GM19438 (cell line): ENCODE results near the gene SMAD3.

Experiments used
- ATAC-seq: cut with Tn5 transposase; IDR thresholded peaks from one replicate; pipeline ENCODE4 v1.9.1; 2021; ENCODE audit warnings: low read depth; ENCODE audit not compliant: unreplicated experiment

SMAD3 gene

DNA sequence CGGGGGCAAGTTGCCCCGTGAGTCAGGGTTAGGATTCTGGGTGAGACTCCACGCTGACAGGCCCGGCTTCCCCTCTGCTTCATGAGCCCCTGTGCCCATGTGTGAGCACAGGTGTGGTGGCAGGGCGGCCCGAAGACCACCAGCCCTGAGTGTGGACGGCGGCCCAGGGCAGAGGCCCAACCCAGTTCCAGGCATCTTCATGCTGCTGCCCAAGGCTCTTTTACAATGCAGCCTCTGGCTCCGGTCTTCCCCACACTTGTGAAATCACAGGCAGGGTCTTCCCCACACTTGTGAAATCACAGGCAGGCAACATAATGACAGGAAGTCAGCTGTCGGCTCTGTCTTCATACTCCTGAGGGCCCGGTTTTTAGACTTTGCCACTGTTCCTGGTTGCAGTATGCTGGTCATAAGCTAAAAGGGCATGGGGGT, 110.3 kb downstream of the SMAD3 start:
- no peak for ATAC-seq

DNA sequence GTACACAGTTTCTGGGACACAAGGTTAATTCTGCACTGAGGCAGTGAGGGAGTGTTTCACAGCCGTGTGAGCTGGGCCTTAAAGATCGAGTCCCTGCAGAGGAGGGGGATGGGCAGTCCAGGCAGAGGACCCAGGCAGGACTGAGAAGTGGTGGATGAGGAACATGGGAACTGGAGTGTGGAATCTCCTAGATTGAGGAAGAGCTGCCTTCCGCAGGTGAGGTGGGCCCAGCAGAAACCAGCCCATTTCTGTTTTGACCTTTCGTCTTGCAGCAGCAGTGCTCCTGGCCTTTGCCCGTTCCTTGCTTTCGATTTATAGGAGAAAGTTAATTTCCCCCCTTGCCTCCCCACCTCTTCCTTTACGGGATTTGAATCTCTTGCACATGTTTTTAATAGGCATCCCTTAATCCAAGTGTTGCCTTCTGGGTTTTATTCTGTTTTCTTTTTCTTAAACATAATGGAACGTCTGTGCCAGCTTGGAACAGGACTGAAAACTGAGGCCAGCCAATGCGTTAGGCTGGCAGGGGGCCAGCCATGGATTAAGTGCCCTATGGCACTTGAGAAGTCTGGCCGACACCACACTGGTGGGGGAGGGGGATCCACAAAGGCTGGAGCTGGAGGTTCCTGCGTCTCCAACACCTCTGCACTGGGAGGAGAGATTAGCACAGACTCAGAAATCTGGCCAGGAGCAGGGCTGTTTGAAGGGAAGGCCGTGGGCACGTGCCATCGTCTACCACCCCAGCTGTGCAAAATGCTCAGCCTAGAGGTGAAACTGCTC, 111.0 kb downstream of the SMAD3 start:
- ATAC-seq = no peak

DNA sequence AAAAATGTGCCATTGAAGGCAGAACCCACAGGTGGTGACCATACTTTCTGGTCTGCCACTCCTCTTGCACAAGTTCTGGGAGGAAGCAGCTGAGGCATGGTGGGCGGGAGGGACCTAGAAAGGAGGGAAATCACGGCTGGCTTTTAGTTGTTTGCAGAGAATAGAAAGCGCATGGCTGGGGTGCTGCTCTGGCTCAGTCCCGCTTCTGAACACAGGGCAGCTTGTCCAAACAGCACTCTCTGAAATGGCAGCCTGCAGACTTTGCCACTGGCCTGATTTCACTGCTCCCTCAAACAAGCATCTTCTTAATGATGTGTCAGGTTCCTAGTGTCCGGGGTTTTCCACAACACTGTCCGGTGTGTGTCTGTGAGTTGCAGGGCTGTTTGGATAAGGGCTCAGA, 112.3 kb downstream of the SMAD3 start:
- no peak for ATAC-seq

DNA sequence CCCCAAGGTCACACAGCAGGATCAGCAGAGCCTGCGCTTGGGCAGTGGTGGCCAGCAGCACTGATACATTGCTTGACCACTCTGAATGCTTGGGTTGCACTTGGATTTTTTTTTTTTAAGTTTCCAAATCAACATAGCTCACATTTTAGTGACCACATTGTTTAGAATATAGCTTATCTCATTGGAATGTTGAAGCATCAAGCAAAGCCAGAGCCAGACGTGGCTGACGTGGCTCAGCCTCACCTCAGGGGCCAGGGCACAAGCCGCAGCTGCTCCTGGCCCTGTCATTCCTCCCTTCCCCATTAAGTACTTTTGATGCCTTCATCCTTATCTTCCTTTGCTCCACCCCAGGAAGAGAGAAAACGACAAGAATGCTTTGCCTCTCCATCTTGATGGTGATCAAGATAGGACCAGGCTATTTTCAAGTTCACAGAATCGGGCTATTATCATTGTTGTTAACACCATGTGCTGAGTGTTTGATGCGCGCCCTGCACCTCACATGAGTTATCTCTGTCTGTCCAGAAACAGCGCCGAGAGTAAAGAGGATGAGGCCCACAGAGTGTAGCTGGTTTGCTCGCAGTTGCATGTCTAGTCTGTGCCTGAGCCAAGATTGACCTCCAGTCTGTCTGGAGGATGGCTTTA, 113.3 kb downstream of the SMAD3 start:
- no peak for ATAC-seq

DNA sequence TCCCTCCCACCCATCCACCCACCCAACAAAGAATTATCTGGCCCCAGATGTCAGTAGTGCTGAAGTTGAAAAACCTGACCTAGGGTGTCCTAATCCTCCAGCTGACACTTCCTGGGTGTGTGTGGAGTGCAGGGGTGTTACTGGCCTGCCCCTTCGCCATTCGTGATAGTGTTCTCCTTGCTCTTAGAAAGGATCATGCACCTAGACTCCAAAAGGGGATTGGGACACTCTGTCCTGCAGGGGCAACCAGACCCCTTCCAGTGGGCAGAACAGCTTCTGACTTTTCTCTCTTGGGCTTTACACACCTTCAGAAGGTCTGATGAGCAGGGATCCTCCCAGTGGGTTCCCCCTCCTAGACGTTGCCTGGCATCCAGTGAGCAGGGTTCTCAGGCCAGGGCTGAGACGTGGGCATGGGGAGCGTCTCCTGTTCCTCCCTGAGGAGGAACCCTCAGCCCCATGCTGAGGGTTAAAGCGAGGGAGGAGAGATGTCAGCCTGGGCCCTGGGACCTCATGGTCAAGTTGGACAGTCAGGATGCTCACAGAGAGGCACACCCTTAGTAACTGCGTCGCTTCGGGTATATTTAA, 114.1 kb downstream of the SMAD3 start:
- no peak for ATAC-seq

DNA sequence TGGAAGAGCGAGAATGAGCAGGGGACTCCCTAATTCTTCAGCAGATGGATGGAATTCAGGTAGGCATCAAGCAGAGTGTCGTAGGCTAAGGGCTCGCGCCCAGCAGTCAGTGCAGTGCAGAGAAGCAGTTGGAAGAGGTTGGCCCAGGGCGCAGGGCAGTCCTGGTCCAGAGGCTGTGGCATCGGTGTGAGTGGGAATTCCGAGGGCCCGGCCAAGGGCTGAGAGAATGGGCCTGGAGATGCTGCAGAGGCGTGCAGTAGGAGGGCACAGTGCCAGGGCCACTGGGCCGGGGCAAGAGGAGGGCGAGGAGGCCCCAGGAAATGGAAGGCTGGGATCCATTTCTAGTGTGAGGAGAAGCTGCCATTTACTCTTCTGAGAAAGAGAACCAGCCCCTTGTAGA, 114.6 kb downstream of the SMAD3 start:
- no peak for ATAC-seq

DNA sequence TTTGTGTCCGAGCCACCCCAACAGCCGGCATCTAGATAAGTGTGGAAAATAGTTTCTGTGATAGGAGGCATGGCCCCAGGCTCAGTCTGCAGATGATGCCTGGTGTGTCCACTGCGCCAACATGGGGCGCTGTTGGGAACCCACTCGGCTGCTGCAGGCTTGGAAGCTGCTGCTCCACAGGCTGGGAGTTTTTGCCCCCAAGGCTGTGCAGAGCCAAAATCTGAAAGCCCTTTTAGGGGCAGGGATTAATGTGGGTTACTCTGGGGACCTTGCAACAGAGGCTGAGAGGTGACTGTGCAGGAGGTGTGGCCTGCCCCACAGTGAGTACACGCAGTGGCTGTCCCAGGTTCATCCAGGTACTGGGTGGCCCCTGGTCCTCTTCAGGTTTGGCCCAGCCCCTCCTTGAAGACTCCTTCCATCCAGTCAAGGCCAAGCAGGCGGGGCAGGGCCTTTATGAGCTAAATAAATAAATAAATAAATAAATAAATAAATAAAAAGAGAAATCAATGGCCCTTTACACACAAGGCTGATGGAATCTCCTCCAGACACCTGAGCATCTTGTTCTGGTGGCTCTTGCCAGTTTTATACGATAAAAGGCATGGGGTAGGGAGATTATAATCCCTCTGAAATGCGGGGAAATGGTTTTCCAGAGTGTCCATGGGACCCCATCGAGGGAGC, 115.3 kb downstream of the SMAD3 start:
- no peak for ATAC-seq

DNA sequence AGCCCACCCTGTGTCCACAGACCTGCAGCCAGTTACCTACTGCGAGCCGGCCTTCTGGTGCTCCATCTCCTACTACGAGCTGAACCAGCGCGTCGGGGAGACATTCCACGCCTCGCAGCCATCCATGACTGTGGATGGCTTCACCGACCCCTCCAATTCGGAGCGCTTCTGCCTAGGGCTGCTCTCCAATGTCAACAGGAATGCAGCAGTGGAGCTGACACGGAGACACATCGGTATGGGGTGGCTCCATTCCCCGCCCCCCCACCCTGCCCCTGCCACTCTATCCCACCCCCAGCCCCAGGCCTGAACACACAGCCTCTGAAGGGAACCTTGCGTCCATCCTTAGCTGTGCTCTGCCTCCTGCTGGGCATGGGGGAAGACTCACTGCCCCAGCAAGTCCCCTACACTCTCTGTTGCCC, 115.8 kb downstream of the SMAD3 start:
- no peak for ATAC-seq

DNA sequence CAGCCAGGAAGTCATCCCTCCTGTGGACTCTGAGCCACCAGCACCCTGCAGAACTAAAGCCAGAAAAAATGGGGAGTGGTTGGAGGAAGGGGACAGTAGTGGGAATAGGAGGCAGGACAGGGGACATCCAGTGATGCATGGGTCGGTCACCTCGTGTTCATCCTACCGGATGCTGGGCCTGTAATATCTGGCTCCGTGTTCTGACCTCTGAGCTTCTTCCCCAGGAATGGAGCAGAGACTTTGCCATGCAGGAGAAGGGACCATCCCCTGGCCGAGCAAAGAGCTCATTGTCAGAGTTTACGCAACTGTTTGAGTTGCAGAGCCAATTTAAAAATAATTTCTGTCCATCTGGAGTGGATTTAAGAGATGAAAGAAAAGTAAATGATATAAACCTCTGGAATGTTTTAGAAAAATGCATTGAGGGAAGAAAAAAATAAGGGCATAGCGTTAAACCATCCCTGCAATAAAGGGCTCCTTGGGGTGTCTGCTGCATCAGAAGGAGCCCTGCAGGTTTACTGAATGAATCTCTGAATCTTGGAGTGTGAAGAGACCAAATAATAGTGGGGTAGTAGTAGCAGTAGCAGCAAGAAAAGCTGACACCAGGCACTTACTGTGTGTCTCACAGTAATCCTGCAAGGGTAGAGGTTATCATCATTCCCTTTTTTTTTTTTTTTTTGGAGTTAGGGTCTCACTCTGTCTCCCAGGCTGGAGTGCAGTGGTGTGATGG, 118.2 kb downstream of the SMAD3 start:
- ATAC-seq = no peak

DNA sequence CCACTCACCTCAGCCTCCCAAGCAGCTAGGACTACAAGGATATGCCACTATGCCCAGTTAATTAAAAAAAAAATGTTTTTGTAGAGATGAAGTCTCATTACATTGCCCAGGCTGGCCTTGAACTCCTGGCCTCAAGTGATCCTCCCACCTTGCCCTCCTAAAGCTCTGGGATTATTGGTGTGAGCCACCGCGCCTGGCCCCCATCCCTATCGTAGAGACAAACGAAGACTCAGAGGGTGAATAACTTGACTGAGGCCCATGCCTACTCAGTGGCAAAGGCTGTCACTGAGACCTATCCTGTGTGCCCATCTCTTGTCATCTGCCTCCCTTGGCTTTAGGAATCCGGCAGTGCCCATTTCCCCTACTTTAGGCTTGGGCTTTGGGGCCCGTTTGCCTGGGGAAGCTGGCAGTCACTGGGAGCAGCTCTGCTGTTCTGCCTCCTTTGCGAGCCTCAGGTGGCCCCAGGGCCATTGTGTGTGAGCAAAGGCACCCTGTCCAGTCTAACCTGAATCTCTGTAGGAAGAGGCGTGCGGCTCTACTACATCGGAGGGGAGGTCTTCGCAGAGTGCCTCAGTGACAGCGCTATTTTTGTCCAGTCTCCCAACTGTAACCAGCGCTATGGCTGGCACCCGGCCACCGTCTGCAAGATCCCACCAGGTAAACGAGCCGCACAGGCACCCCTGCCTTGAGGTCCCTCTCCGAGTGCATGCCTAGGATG, 119.0 kb downstream of the SMAD3 start:
- ATAC-seq = no peak

DNA sequence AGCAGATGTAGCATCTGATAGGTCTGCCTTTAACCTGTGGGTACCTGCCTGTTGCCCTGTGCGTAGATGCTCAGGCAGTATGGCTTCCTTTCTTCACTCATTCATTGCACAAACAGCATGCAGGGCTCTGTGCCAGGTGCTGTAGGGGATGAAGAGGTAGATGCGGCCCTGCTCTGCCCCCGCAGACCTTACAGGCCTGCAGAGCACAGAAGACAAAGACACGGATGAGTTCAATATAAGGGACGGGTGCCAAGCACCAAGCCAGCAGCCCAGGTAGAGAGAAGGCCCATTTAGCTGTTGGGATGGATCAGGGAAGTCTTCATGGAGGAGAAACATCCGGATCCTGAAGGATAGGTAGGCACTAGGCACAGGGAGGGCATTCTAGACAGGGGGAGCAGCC, 119.6 kb downstream of the SMAD3 start:
- no peak for ATAC-seq

DNA sequence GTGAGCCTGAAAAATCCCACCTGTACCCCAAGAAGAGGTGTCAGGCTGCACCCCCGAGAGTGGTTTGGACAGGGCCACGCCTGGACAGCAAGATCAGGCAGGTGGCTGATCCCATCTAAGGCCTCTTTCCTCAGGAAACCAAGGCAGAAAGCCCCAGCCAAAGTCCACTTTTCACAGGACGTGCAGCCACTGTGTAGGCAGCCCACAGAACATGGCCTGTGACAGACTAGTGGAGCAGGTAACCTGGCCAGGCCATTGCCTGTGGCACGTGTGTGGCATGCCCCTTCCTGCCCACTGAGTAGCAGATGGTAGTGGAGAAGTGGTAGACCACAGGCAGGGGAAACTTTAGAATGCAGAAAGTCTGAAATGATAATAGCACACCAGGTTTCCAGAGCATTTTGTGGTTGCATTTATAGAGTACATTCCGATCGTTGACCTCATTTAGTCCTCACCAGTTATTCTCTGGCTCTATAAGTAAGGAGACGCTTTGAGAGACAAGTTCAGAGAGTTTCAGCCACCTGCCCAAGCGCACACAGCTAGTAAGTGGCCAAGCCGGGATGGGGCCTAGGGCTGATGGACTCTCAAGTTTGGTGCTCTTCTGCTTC, 120.3 kb downstream of the SMAD3 start:
- ATAC-seq = no peak

DNA sequence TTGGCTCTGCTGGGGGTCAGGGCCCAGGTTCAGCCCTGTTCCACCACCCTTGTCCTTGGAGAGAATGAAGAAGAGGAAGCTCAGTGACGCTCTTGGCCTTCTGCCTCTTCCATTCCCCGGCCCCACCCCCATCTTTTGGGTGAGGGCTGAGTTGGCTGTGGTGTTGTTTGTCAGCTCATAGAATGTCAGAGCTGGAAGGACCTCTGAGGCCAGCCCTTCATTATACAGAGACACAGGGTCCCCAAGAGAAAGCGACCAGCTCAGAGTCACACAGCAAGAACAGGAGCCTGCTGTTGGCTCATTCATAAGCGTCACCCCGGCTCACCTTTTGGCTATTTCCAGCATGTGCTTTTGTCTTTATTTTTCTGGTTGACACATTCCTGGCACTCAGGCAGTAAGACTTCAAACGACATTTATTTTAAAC, 120.8 kb downstream of the SMAD3 start:
- no peak for ATAC-seq

DNA sequence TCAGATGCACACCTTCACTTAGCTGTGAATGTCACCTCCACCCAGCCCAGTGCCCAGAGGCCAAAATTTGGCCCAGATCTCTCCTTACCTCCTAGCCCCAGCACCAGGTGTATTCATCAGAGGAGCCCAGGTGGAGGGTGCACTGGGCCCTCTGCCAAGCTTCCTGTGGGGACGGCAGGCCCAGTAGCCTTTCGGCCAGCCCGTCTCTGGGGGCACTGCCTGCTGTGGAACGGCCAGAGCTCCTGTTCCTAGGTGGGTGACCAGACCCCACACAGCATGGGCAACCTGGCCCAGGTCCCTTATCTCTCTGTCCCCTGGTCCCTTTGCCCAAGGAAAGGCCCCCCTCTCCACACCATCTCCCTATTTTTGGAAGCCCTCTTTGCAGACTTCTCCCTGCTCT, 121.3 kb downstream of the SMAD3 start:
- no peak for ATAC-seq

DNA sequence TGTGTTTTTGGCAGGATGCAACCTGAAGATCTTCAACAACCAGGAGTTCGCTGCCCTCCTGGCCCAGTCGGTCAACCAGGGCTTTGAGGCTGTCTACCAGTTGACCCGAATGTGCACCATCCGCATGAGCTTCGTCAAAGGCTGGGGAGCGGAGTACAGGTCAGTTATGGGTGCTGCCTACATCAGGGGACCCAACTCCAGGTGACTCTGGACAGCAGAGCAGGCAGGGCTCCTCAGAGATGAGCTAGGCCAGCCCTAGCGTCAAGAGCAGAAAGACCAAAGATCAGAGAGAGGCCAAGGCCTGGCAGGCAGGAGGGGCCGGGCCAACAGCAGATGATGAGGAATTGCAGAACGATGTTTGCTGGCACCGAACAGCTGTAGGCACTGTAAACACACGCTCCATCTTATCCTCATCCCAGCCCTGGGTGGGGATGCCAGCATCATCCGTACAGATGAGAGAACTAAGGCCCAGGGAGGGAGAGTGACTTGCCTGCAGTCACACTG, 122.0 kb downstream of the SMAD3 start:
- ATAC-seq = no peak

DNA sequence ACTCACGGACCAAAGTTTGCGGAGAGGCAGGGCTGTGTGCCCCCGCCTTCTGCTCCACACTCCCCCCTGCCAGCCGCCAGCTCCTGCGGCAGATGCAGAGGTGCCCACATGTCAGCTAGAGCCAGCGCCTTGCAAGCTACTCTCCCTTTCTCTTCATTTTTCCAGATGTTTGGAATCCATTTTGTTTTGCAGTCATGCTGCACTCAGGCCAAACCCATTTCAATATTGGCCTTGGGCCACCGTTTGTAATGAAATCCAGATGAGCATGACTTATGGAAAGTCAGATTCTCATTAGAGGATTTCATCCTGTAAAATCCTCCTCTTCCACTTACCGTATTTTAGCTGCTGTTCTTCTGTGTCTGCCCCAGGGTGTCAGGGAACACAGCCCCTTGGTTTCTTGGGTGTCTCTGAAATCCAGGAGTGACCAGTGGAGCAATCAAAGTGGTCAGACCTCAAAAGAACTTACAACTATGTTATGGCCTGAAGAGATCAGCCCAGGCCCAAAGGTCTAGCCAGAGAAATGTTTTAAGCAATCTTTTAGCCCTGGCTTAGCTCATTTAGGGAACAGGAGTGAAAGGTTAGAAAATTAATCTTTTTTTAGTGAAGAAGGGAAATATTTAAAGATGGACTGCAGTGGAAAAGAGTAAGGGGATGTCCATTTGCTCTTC, 123.3 kb downstream of the SMAD3 start:
- no peak for ATAC-seq

DNA sequence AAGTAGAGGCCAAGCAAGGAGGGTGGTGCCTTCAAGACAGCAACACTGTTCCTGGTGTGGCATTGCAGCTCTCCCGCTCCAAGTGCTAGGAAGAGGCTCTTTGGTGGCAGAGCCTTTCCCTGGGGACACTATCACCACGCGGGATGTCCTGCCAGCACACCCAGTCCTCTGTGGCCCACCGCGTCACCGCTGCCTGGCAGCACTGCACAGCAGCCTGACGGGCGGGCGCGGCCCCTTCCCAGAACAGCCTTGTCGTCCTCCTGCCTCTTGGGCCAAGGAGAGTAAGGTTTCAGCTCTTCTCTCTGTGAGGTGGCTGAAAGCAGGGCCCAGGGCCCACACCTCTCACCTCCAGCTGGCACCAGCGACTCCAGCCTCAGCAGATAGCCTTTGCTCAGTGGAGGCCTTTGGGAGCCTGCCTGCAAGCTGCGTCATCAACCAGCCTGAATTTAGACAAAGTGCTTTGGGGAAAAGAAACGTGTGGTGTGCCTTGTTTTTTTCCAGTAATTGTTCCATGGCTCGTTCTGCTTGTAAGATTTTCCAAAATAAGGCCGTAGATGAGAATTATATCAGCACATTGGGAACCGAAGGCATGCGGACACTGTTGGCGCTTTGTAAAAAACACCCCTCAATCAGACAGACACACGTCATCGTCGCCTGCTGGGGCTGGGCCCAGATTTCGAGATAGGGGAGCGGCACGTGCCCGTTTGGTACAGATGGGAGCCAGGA, 124.1 kb downstream of the SMAD3 start:
- no peak for ATAC-seq

DNA sequence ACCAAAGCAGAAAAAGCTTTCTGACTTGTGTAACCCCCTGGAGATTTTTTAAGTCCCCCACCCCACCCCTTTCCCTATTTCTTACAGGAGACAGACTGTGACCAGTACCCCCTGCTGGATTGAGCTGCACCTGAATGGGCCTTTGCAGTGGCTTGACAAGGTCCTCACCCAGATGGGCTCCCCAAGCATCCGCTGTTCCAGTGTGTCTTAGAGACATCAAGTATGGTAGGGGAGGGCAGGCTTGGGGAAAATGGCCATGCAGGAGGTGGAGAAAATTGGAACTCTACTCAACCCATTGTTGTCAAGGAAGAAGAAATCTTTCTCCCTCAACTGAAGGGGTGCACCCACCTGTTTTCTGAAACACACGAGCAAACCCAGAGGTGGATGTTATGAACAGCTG, 124.9 kb downstream of the SMAD3 start:
- no peak for ATAC-seq
